ENCODE measurements around the gene CLTCL1. TPM values are rescaled to one million over a fixed set of nuclear protein-coding genes. Genes with fewer than 3 reads are reported as not detected.

Gene CLTCL1
- total and polyA plus RNA-seq, 9 of the 15 experiments (the other 6 are each of a cell fraction or from before 2014, with no cell fraction given), result 1.1 to 11.7 (median 5.0) TPM

- 13% methylated on average over 2 of the region's 2 CpGs for WGBS (ENCODE audit: insufficient coverage, low coverage, missing lambda C conversion rate)
- Histone ChIP-seq H3K27ac (ENCODE audit: extremely low read depth, low read depth, low read length) (no peak overlapping the region), H3K9ac (ENCODE audit: insufficient read depth in 1 of 2, low read depth in 2 of 2, low read length in 2 of 2) (no peak overlapping the region), H3K4me2 (ENCODE audit: insufficient read depth, low read length) (no peak overlapping the region), H3K9me3 (replicated peaks; ENCODE audit: control insufficient read depth, insufficient read depth, low read depth, low read length) (peaks cover 20% of the 10 kb centered on the region), H4K20me1 (replicated peaks; ENCODE audit: control insufficient read depth, insufficient read depth, low read length) (no peaks in the 10 kb centered on the region), H2AFZ (ENCODE audit: low read depth, low read length) (no peak overlapping the region), H3K27me3 (ENCODE audit: control insufficient read depth in 2 of 2, insufficient read depth in 2 of 2, low read length in 2 of 2) (no peaks in the 10 kb centered on the region), H3K36me3 (ENCODE audit: control insufficient read depth, insufficient read depth, low read length) (no peaks in the 10 kb centered on the region), H3K4me3 (no peak overlapping the region), H3K9me1 (ENCODE audit: control insufficient read depth, insufficient read depth, low read length) (no peaks in the 10 kb centered on the region), H3K4me1 (replicated peaks in 1 of 2; ENCODE audit: control insufficient read depth in 2 of 2, insufficient read depth in 2 of 2, low read length in 2 of 2) (no peaks in the 10 kb centered on the region), H3K79me2 (ENCODE audit: control insufficient read depth, insufficient read depth, low read length) (no peaks in the 10 kb centered on the region)
- intact Hi-C loops (cut with micrococcal nuclease) (no loop called here), in situ Hi-C loops (cut with MboI) (no loop called here)
- ChIA-PET POLR2A (no interaction called here), CTCF (ENCODE audit: low intra/inter-chr PET ratio) (interaction anchor here (0.6 kb wide), 1 partner anchor 96 kb away, joined by 3 read pairs; no protein-coding TSS in a partner anchor)
- ATAC-seq, result no peak
- FAIRE-seq, result no peak
- BruUV-seq (replicated peaks), result no TSS peak
- peak in 1 of 4 experiments; percentile 5 for DNase-seq (ENCODE audit: extremely low read depth in 1 of 4, low spot score in 3 of 4)
- TF ChIP-seq NCOA6 (IDR thresholded peaks at IDR 0.05), result no peak
- no peak for TF ChIP-seq STAT5B (CRISPR knock-in tag; IDR thresholded peaks at IDR 0.05)
- TF ChIP-seq ZBTB5 (IDR thresholded peaks at IDR 0.05), result no peak
- 0 out of 4 replicates have a peak, but pooled peaks of 1 of the 2 experiments have one; percentile 45 for TF ChIP-seq RCOR1 (IDR thresholded peaks at IDR 0.05; ENCODE audit: borderline replicate concordance in 1 of 2, low read depth in 2 of 2, low read length in 2 of 2)
- TF ChIP-seq EP400 (IDR thresholded peaks at IDR 0.05), result 0 out of 2 replicates have a peak, but pooled peaks have one; percentile 17
- no peak for TF ChIP-seq ARID1B (IDR thresholded peaks at IDR 0.05)
- no peak for TF ChIP-seq SNAPC5 (CRISPR knock-in tag; IDR thresholded peaks at IDR 0.05)
- TF ChIP-seq U2AF2 (optimal IDR thresholded peaks at IDR 0.05; ENCODE audit: low read depth, low read length), result no peak
- no peak for TF ChIP-seq MAX (CRISPR knock-in tag; IDR thresholded peaks at IDR 0.05)
- TF ChIP-seq ATF2 (CRISPR knock-in tag; IDR thresholded peaks at IDR 0.05), result no peak
- no peak for TF ChIP-seq GTF2E2 (tag; IDR thresholded peaks at IDR 0.05)
- no peak for TF ChIP-seq E2F5 (CRISPR knock-in tag; IDR thresholded peaks at IDR 0.05)
- TF ChIP-seq NCOA2 (IDR thresholded peaks at IDR 0.05; ENCODE audit: partially characterized antibody in 2 of 2), result no peak
- no peak for TF ChIP-seq ZNF707 (CRISPR knock-in tag; conservative IDR thresholded peaks at IDR 0.05)
- TF ChIP-seq POLR2B (IDR thresholded peaks at IDR 0.05; ENCODE audit: low read depth, partially characterized antibody), result no peak
- no peak for TF ChIP-seq CBX8 (IDR thresholded peaks at IDR 0.05; ENCODE audit: borderline replicate concordance, extremely low read depth, low read depth, low read length, poor library complexity, severe bottlenecking)
- TF ChIP-seq HLTF (IDR thresholded peaks at IDR 0.05), result no peak
- TF ChIP-seq ZNF354B (CRISPR knock-in tag; IDR thresholded peaks at IDR 0.05), result no peak
- TF ChIP-seq ZNF3 (CRISPR knock-in tag; IDR thresholded peaks at IDR 0.05), result no peak
- no peak for TF ChIP-seq TSC22D4 (tag; IDR thresholded peaks at IDR 0.05)
Measured at GRCh38 chr22:19266547-19267086, 24.9 kb downstream of the CLTCL1 start.
